ENCODE results near the gene CAMSAP2. TPM values are rescaled to one million over a fixed set of nuclear protein-coding genes. Genes with fewer than 3 reads are reported as not detected.

CAMSAP2 gene
- total and polyA plus RNA-seq, 2 of the 8 experiments (the other 6 are each of a cell fraction or from before 2014, with no cell fraction given) = 4.2 to 27.6 TPM

DNA sequence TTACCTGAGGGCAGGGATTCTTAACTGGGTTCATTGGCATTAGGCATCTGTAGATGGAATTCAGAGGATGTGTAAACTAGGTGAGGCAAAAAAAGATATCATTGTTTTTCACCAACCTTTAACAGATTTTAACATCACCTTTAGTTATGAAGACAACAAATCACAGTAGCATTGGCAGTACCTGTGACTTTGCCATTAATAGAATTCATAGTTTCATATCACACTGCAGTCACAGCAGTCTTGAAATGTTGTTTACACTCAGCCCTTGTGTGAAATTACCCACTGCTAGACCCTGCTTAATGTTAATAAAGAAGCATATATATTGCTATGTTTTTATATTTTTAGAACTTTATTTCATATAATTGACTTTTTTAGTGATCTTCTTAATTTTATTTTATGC lies 154.3 kb downstream of the CAMSAP2 start:
- H3K36me3 ChIP-seq (ENCODE audit: control insufficient read depth in 2 of 4, insufficient read depth in 4 of 4, low read length in 3 of 4) = peaks cover 0 to 3% (median 0%) of the 10 kb centered on the region in 4 experiments; a peak in 3 of 8 replicates
- H2BK5ac ChIP-seq (ENCODE audit: low read depth, low read length) = 0 out of 2 replicates have a peak overlapping the region, but pooled peaks have one; percentile 3
- TF ChIP-seq HDAC6 (IDR thresholded peaks at IDR 0.05; ENCODE audit: low read depth, low read length) (no peak), TBP (IDR thresholded peaks at IDR 0.05; ENCODE audit: low read depth, low read length) (no peak), SIN3A (conservative IDR thresholded peaks at IDR 0.05 in 1 of 2, IDR thresholded peaks at IDR 0.05 in 1 of 2; ENCODE audit: low read depth in 1 of 2, low read length in 2 of 2) (no peak), CREB1 (IDR thresholded peaks at IDR 0.05) (no peak), ZNF274 (IDR thresholded peaks at IDR 0.05; ENCODE audit: borderline replicate concordance, extremely low read depth, low read length) (no peak), CBX5 (IDR thresholded peaks at IDR 0.05; ENCODE audit: low read depth, low read length) (no peak), CTBP2 (IDR thresholded peaks at IDR 0.05; ENCODE audit: borderline replicate concordance, insufficient read depth, insufficient read length, low read length) (no peak), EP300 (IDR thresholded peaks at IDR 0.05; ENCODE audit: borderline replicate concordance in 1 of 2, low read depth in 2 of 2, low read length in 2 of 2) (no peak), SP4 (IDR thresholded peaks at IDR 0.05; ENCODE audit: low read length) (no peak), TCF12 (IDR thresholded peaks at IDR 0.05; ENCODE audit: low read depth, low read length) (no peak)
- TF ChIP-seq, protein P1, sequence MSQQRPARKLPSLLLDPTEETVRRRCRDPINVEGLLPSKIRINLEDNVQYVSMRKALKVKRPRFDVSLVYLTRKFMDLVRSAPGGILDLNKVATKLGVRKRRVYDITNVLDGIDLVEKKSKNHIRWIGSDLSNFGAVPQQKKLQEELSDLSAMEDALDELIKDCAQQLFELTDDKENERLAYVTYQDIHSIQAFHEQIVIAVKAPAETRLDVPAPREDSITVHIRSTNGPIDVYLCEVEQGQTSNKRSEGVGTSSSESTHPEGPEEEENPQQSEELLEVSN (IDR thresholded peaks at IDR 0.05) = no peak
- H3K23ac ChIP-seq (ENCODE audit: insufficient read length) = no peak overlapping the region
- H3K14ac ChIP-seq (ENCODE audit: insufficient read length) = no peak overlapping the region
- POLR2A ChIA-PET (ENCODE audit: partially characterized antibody) = interaction anchor here (0.6 to 11.2 kb wide), 23 partner anchors 8 to 572 kb away, joined by 3 to 208 read pairs (median 5); partner anchors contain the start of genes GPR25, KIF14, KIF21B and TMEM9
- DNase-seq (ENCODE audit: low read depth in 1 of 2, low spot score in 2 of 2) (no peak), FAIRE-seq (no peak)
- peaks cover 15 to 50% (median 36%) of the 10 kb centered on the region in 4 experiments for H3K4me1 ChIP-seq (replicated peaks in 1 of 4; ENCODE audit: control insufficient read depth in 3 of 4, insufficient read depth in 4 of 4, low read length in 3 of 4)
- peak overlapping the region; percentile 67 to 90 (median 75); a peak in 7 of 8 replicates for H3K4me3 ChIP-seq (ENCODE audit: extremely low read depth in 1 of 4, insufficient read depth in 2 of 4, low read depth in 3 of 4, low read length in 4 of 4)
- H2BK20ac ChIP-seq (ENCODE audit: low read length) = peak overlapping the region; percentile 55; the same call in 1 of the 2 replicates
- no peak overlapping the region for H2AFZ ChIP-seq (ENCODE audit: low read length)
- H2BK15ac ChIP-seq (ENCODE audit: low read length) = 0 out of 2 replicates have a peak overlapping the region, but pooled peaks have one; percentile 83
- peak overlapping the region; percentile 20; the same call in 1 of the 2 replicates for H3K18ac ChIP-seq (ENCODE audit: extremely low read depth, low read length)
- H3K9ac ChIP-seq (replicated peaks in 1 of 4; ENCODE audit: extremely low read depth in 1 of 4, low read depth in 3 of 4, low read length in 3 of 4) = no peak overlapping the region; a peak in 1 of 7 replicates
- peaks cover 20% of the 10 kb centered on the region for H3K79me1 ChIP-seq (ENCODE audit: low read depth, low read length)
- H3K27ac ChIP-seq (ENCODE audit: low read depth, low read length) = no peak overlapping the region; the same call in 1 of the 2 replicates
- H4K5ac ChIP-seq (ENCODE audit: insufficient read length, low read depth, low read length) = peak overlapping the region; percentile 41
- H3K79me2 ChIP-seq (ENCODE audit: control insufficient read depth in 1 of 2, insufficient read depth in 2 of 2, low read length in 2 of 2) = peaks cover 3 to 58% of the 10 kb centered on the region in 2 experiments
- H2BK120ac ChIP-seq (replicated peaks; ENCODE audit: low read depth, low read length) = no peak overlapping the region
- peak overlapping the region; percentile 48 for H3K4ac ChIP-seq (replicated peaks; ENCODE audit: insufficient read length, low read depth, low read length)
- H3K4me2 ChIP-seq (ENCODE audit: insufficient read depth in 1 of 2, low read depth in 2 of 2, low read length in 2 of 2) = peak overlapping the region; percentile 79 to 95
- H3K27me3 ChIP-seq (replicated peaks in 1 of 4; ENCODE audit: control insufficient read depth in 3 of 4, extremely low read depth in 1 of 4, insufficient read depth in 3 of 4, low read length in 3 of 4) = no peaks in the 10 kb centered on the region
- H3K23me2 ChIP-seq (ENCODE audit: low read depth, low read length) = peaks cover 8% of the 10 kb centered on the region
- CTCF ChIA-PET (ENCODE audit: partially characterized antibody) = interaction anchor here (1.3 to 8.6 kb wide), 5 partner anchors 10 to 149 kb away, joined by 3 to 47 read pairs (median 5); no protein-coding TSS in a partner anchor
- H4K8ac ChIP-seq (ENCODE audit: extremely low read depth, insufficient read depth, low read length) = no peak overlapping the region
- H3K9me3 ChIP-seq (ENCODE audit: insufficient read depth in 2 of 2, low read depth in 1 of 2, low read length in 1 of 2) = no peaks in the 10 kb centered on the region
- peak overlapping the region; percentile 39 for H4K91ac ChIP-seq (replicated peaks; ENCODE audit: insufficient read length, low read length)
- no peak overlapping the region for H2AK5ac ChIP-seq (ENCODE audit: low read depth, low read length)
- no peak overlapping the region for H3K56ac ChIP-seq (replicated peaks; ENCODE audit: insufficient read length, low read depth, low read length)
- H4K20me1 ChIP-seq (replicated peaks in 1 of 2; ENCODE audit: control insufficient read depth in 1 of 2, insufficient read depth in 2 of 2, low read length in 2 of 2) = peaks cover 6 to 17% of the 10 kb centered on the region in 2 experiments
- peak overlapping the region; percentile 20; the same call in 1 of the 2 replicates for H2BK12ac ChIP-seq (ENCODE audit: low read depth, low read length)
